Skeletal muscle tissue (tissue), 4 donors: ENCODE results near the gene CFAP97D1. TPM values are rescaled to one million over a fixed set of nuclear protein-coding genes. Genes with fewer than 3 reads are reported as not detected.

Experiments used
- H3K27ac ChIP-seq: one replicate; pipeline ENCODE4 v1.7.0; 2013; ENCODE audit warnings: mild to moderate bottlenecking, low read depth, low read length, inconsistent platforms
- H3K27me3 ChIP-seq, 3 donors: one replicate each; pipeline ENCODE4 v1.7.0; 2013; ENCODE audit warnings: low read length in 3 of 3; ENCODE audit not compliant: control insufficient read depth in 3 of 3, insufficient read depth in 3 of 3
- H3K36me3 ChIP-seq, 3 donors: one replicate each; pipeline ENCODE4 v1.7.0; 2013; ENCODE audit warnings: low read length in 3 of 3; ENCODE audit not compliant: control insufficient read depth in 3 of 3, insufficient read depth in 3 of 3
- H3K4me1 ChIP-seq, 3 donors: one replicate each; pipeline ENCODE4 v1.7.0; 2013; ENCODE audit warnings: low read length in 3 of 3, mild to moderate bottlenecking in 3 of 3; ENCODE audit not compliant: control insufficient read depth in 3 of 3, insufficient read depth in 3 of 3
- H3K4me3 ChIP-seq, 3 donors: one replicate each; pipeline ENCODE4 v1.7.0; 2013; ENCODE audit warnings: low read length in 3 of 3
- H3K9ac ChIP-seq, 3 donors: one replicate each; pipeline ENCODE4 v1.7.0; 2013; ENCODE audit warnings: low read length in 3 of 3, mild to moderate bottlenecking in 3 of 3, moderate library complexity in 2 of 3, low read depth in 1 of 3
- H3K9me3 ChIP-seq, 3 donors: one replicate each; pipeline ENCODE4 v1.7.0; 2013; ENCODE audit warnings: low read length in 3 of 3; ENCODE audit not compliant: control insufficient read depth in 3 of 3
- total RNA-seq: library from RNA; depleted of rRNA; stranded (reverse); fragments of >200 nt; gene quantifications from one replicate; pipeline ENCODE4 v1.2.3, GENCODE V29; 2014
- donor health status: Osteomylitis.

CFAP97D1 gene
- total RNA-seq, 1 donor from 2014 or later: not detected

DNA sequence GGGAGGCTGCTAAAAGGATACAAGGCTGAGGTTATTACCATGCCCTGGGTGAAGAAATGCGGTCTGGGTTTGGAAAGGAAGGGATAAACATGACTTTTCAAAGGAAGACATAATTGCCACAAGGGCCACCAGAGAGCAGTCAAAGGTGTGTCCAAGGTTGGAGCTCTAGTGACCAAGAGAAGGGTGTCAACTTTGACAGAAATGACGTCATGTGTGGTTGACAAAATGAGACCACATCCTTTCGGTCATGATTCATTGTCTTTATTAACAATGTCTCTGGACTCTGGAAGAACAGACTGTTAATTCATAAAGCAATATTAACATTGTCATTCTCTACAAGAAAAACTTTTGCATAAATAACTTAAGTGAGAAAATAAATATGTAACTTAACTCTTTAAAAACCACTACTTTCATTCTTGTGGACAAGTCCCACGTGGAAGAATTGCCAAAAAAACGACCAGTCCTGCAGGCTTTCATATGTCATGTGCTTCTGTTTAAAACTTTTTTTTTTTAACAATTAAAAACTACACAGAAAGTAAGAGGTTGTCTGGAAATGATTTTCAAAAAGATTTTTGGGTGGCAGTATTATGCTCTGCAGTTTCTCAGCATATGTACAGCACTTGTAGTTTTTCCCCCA, 26.6 kb upstream of the CFAP97D1 start:
- H3K9me3 ChIP-seq: no peaks in the 10 kb centered on the region
- no peak overlapping the region for H3K9ac ChIP-seq
- peaks cover 0 to 6% (median 0%) of the 10 kb centered on the region in 3 donors for H3K4me1 ChIP-seq
- H3K27ac ChIP-seq: no peak overlapping the region
- H3K27me3 ChIP-seq: peaks cover 42 to 61% (median 55%) of the 10 kb centered on the region in 3 donors
- no peak overlapping the region for H3K4me3 ChIP-seq
- H3K36me3 ChIP-seq: no peaks in the 10 kb centered on the region

DNA sequence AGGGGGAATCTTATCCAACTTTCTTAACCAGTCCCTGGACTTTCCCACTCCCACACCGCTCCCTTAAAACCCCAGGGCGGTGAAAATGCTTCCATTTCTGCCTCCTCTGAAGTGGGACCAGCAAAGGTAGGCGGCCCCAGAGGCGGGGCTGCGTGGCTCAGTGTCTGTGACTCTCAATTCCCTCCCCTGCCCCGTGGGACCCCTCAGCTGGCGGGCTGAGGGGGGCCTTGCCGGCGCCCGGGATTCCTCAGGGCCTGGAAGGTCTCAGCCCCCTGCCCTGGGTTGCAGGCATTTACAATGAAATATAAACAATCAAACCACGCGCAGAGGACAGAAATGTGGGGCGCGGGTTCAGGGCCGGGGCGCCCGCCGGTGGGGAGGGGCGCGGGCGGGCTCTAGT, 25.3 kb upstream of the CFAP97D1 start:
- peaks cover 0 to 6% (median 0%) of the 10 kb centered on the region in 3 donors for H3K4me1 ChIP-seq
- H3K27me3 ChIP-seq: peaks cover 42 to 56% (median 51%) of the 10 kb centered on the region in 3 donors
- no peaks in the 10 kb centered on the region for H3K36me3 ChIP-seq
- peak overlapping the region in 1 of 3 donors; percentile 57 for H3K9ac ChIP-seq
- no peak overlapping the region for H3K4me3 ChIP-seq
- no peak overlapping the region for H3K27ac ChIP-seq
- no peaks in the 10 kb centered on the region for H3K9me3 ChIP-seq

DNA sequence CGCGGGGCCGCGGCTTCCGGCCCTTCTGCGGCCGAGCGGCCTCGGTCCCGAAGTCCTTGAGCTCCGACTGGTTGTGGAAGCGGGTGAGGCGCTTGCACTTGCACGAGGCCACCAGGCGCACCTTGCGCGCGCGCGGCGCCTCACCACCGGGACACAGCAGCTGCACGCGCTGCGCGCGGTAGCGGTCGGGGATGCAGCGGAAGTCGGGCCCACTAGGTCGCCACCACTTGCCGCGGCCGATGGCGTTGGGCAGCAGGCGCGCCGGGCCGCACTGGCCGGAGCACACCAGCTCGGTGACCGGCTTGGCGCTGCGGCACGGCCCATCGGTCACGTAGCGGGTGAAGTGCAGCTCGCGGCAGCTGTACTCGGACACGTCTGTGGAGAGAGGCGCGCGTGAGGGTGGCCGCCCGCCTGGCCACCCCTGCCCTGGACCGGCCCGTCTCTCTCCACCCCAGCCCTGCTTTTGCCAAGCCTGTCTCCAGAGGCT, 24.8 kb upstream of the CFAP97D1 start:
- Histone ChIP-seq H3K4me3 (peak overlapping the region in 2 of 3 donors; percentile 40 to 52), H3K36me3 (no peaks in the 10 kb centered on the region), H3K27ac (no peak overlapping the region)

GRCh38 chr17:43756201-43756600, 24.0 kb upstream of the CFAP97D1 start:
- no peaks in the 10 kb centered on the region for H3K9me3 ChIP-seq
- H3K27me3 ChIP-seq: peaks cover 42 to 54% (median 47%) of the 10 kb centered on the region in 3 donors
- no peaks in the 10 kb centered on the region for H3K36me3 ChIP-seq
- H3K9ac ChIP-seq: no peak overlapping the region
- no peak overlapping the region for H3K4me3 ChIP-seq
- no peak overlapping the region for H3K27ac ChIP-seq
- peaks cover 0 to 6% (median 0%) of the 10 kb centered on the region in 3 donors for H3K4me1 ChIP-seq

More for the DNA sequence above, 24.8 kb upstream of the CFAP97D1 start:
- Histone ChIP-seq H3K27me3 (peaks cover 42 to 54% (median 47%) of the 10 kb centered on the region in 3 donors), H3K4me1 (peaks cover 0 to 6% (median 0%) of the 10 kb centered on the region in 3 donors), H3K9me3 (no peaks in the 10 kb centered on the region), H3K9ac (peak overlapping the region in 1 of 3 donors; percentile 57)

DNA sequence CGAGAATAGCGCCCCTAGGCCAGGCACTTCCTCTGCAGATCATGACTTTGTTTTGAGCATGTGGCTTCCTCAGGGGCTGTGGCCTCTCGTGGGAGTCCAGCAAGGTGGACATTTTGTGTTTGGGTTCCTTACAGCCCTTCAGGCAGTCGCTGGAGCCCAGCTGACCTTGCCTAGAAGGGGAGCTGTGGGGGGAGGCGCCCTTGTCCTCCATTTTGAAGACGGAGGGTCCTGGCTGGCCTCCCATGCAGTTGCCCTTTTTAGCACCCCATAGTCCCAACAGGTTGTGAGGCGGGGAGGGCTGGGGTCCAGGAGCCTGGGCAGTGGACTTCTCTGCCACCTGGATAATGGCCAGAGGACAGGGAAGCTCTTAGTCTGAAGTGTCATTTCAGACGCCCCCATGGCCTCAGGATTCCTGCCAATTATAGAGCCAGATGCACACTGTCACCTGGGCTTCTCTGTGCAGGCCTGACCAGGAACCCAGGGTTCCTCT, 23.0 kb upstream of the CFAP97D1 start:
- Histone ChIP-seq H3K9me3 (no peaks in the 10 kb centered on the region), H3K36me3 (no peaks in the 10 kb centered on the region), H3K4me3 (no peak overlapping the region), H3K27ac (no peak overlapping the region), H3K9ac (no peak overlapping the region), H3K4me1 (peaks cover 0 to 6% (median 0%) of the 10 kb centered on the region in 3 donors), H3K27me3 (peaks cover 42 to 50% (median 47%) of the 10 kb centered on the region in 3 donors)

DNA sequence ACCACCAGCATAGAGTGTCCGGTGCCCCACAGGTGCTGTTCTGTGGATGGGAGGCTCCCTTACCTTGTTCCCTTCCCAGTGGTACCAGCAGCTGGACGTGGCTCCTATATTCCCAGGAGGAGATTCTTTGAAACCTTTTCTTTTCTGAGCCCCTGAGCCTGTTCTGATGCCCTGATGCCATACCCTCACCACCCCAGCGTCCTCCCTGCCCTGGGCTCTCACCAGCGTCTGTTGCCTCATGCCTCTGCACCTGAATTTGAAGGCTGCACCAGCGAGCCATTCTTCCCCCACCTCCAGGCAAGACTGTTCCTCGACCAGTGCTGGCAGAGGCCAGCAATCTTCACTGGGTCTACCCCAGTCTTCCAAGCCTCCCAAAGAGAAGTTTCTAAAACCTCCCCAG, 22.1 kb upstream of the CFAP97D1 start:
- no peaks in the 10 kb centered on the region for H3K36me3 ChIP-seq
- no peaks in the 10 kb centered on the region for H3K9me3 ChIP-seq
- peaks cover 39 to 50% (median 46%) of the 10 kb centered on the region in 3 donors for H3K27me3 ChIP-seq
- no peak overlapping the region for H3K27ac ChIP-seq
- H3K4me1 ChIP-seq: peaks cover 0 to 6% (median 0%) of the 10 kb centered on the region in 3 donors
- no peak overlapping the region for H3K9ac ChIP-seq
- H3K4me3 ChIP-seq: no peak overlapping the region

DNA sequence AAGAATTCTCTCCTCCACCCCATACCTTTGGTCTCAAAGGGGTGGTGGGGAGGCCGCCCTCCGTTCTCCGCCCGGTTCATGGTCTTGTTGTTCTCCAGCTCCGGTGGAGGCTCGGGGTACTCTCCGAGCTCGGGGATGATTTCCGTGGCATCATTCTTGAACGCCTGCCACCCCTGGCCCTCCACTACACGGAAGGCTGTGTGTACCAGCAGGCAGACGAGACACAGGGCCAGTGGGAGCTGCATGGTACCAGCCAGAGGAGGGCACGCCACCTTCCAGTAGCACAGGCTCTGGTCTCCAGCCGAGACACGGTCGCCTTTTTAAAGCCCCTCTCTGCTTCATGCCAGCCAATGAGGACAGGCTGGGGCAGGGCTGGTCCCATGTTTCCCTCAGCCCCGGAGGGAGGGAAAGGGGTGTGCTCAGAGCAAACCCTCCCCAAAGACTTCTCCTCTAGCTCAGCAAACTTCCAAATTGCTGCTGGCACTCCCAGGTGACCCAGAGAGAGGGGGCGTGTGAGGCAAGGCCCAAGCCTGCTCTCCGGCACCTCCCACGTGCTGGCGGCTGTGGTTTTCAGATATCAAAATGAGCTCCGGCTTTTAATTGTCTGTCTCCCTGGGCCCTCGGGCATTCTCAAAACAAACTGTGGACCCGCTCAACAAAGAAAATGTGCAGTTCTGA, 21.6 kb upstream of the CFAP97D1 start, which contains the start of gene SOST:
Gene SOST (minus strand): TSS at position 295 of the 678 bp plus-strand sequence. CDS start 50 bp downstream, at position 245.
- H3K9ac ChIP-seq: no peak within 1 kb of the TSS
- peaks cover 0 to 2% (median 0%) of the 10 kb centered on the region in 3 donors for H3K36me3 ChIP-seq
- H3K4me1 ChIP-seq: peaks cover 0 to 6% (median 0%) of the 10 kb centered on the region in 3 donors
- no peak within 1 kb of the TSS for H3K27ac ChIP-seq
- H3K27me3 ChIP-seq: peaks cover 35 to 46% (median 42%) of the 10 kb centered on the region in 3 donors
- H3K4me3 ChIP-seq: no peak within 1 kb of the TSS
- H3K9me3 ChIP-seq: no peaks in the 10 kb centered on the region

DNA sequence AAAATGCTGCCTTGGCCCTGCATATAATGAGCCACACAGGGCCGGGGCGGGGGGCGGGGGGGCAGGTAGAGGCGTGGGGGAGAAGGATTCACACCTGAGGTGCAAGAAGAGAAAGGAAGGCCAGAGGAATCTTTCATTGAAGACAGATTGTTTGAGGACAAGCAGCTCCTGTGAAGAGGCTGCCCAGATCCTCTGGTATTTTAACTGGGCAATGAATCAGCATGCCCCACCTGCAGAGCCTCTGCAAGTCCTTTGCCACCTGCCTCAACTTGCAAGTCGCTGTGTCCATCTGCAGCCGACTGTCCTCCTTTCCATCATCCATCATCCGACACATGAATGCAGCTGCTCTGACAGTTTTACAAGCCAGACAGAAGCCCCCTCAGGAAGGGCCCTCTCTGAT, 20.4 kb upstream of the CFAP97D1 start:
- Histone ChIP-seq H3K4me1 (peaks cover 0 to 6% (median 0%) of the 10 kb centered on the region in 3 donors), H3K27ac (no peak overlapping the region), H3K27me3 (peaks cover 30 to 40% (median 37%) of the 10 kb centered on the region in 3 donors), H3K4me3 (no peak overlapping the region), H3K36me3 (peaks cover 0 to 6% (median 0%) of the 10 kb centered on the region in 3 donors), H3K9me3 (no peaks in the 10 kb centered on the region), H3K9ac (no peak overlapping the region)

GRCh38 chr17:43760254-43760852, 19.9 kb upstream of the CFAP97D1 start:
- no peak overlapping the region for H3K27ac ChIP-seq
- H3K36me3 ChIP-seq: peaks cover 0 to 11% (median 0%) of the 10 kb centered on the region in 3 donors
- no peak overlapping the region for H3K9ac ChIP-seq
- peaks cover 28 to 36% (median 35%) of the 10 kb centered on the region in 3 donors for H3K27me3 ChIP-seq
- no peaks in the 10 kb centered on the region for H3K9me3 ChIP-seq
- H3K4me1 ChIP-seq: peaks cover 0 to 6% (median 0%) of the 10 kb centered on the region in 3 donors
- no peak overlapping the region for H3K4me3 ChIP-seq
